Jurkat, Clone E6-1 (cell line): ENCODE data around the gene HID1.
"Not testable (repeated sequence)": the region's sequence is repeated elsewhere in the genome, so short reads cannot be mapped to it uniquely, and the experiment has no call there.

Source experiments
- DNase-seq: peaks from one replicate; pipeline ENCODE4 v3.0.0-alpha.2; 2011; ENCODE audit warnings: low read depth, low spot score
- H3K4me3 ChIP-seq: 2 replicates; pipeline ENCODE4 v1.5.1; 2011; ENCODE audit warnings: mild to moderate bottlenecking, low read length, control low read depth, moderate library complexity

The HID1 gene

GRCh38 chr17:74971842-74972106 lies 785 bp downstream of the HID1 start:
- H3K4me3 ChIP-seq = no peak overlapping the region
- no peak for DNase-seq

GRCh38 chr17:74971069-74971841 lies 1.3 kb downstream of the HID1 start:
- no peak for DNase-seq
- H3K4me3 ChIP-seq = no peak overlapping the region

GRCh38 chr17:74970395-74970794 lies 2.2 kb downstream of the HID1 start:
- H3K4me3 ChIP-seq = no peak overlapping the region
- DNase-seq = no peak

GRCh38 chr17:74969501-74969900 lies 3.1 kb downstream of the HID1 start:
- not testable (repeated sequence) for H3K4me3 ChIP-seq

GRCh38 chr17:74968361-74968780 lies 4.2 kb downstream of the HID1 start:
- DNase-seq = no peak
- no peak overlapping the region for H3K4me3 ChIP-seq

More at GRCh38 chr17:74969501-74969900, 3.1 kb downstream of the HID1 start:
- DNase-seq = not testable (repeated sequence)

- no peak overlapping the region for H3K4me3 ChIP-seq
- DNase-seq = no peak
These were observed 7.5 kb downstream of the HID1 start for GRCh38 chr17:74964988-74965622.

- no peak overlapping the region for H3K4me3 ChIP-seq
- no peak for DNase-seq
These were observed 8.3 kb downstream of the HID1 start for GRCh38 chr17:74964246-74964761.

GRCh38 chr17:74963656-74964055 lies 8.9 kb downstream of the HID1 start:
- no peak for DNase-seq
- H3K4me3 ChIP-seq = no peak overlapping the region

GRCh38 chr17:74962622-74963394 lies 9.8 kb downstream of the HID1 start:
- no peak overlapping the region for H3K4me3 ChIP-seq
- DNase-seq = no peak

- peak; percentile 73 for DNase-seq
- H3K4me3 ChIP-seq = no peak overlapping the region
These were observed 10.8 kb downstream of the HID1 start for GRCh38 chr17:74961657-74962350.

- H3K4me3 ChIP-seq = no peak overlapping the region
- DNase-seq = peak; percentile 77
These were observed 11.8 kb downstream of the HID1 start for GRCh38 chr17:74960570-74961342.

- no peak for DNase-seq
- no peak overlapping the region for H3K4me3 ChIP-seq
These were observed 12.6 kb downstream of the HID1 start for GRCh38 chr17:74959826-74960515.

- peak; percentile 46 for DNase-seq
These were observed 14.4 kb downstream of the HID1 start for GRCh38 chr17:74957935-74958740.

GRCh38 chr17:74956093-74956492 lies 16.5 kb downstream of the HID1 start:
- H3K4me3 ChIP-seq = no peak overlapping the region

More at GRCh38 chr17:74957935-74958740, 14.4 kb downstream of the HID1 start:
- no peak overlapping the region for H3K4me3 ChIP-seq

GRCh38 chr17:74954665-74955421 lies 17.7 kb downstream of the HID1 start:
- H3K4me3 ChIP-seq = no peak overlapping the region
- no peak for DNase-seq

More at GRCh38 chr17:74956093-74956492, 16.5 kb downstream of the HID1 start:
- no peak for DNase-seq

GRCh38 chr17:74954115-74954514 lies 18.4 kb downstream of the HID1 start:
- DNase-seq = no peak
- H3K4me3 ChIP-seq = no peak overlapping the region
